ENCODE measurements around the gene NSD1. TPM values are rescaled to one million over a fixed set of nuclear protein-coding genes. Genes with fewer than 3 reads are reported as not detected.
"Not testable (repeated sequence)": the region's sequence is repeated elsewhere in the genome, so short reads cannot be mapped to it uniquely, and the experiment has no call there.

The NSD1 gene
- total RNA-seq, 2 donors from 2014 or later, result 29.8 to 32.0 TPM

DNA sequence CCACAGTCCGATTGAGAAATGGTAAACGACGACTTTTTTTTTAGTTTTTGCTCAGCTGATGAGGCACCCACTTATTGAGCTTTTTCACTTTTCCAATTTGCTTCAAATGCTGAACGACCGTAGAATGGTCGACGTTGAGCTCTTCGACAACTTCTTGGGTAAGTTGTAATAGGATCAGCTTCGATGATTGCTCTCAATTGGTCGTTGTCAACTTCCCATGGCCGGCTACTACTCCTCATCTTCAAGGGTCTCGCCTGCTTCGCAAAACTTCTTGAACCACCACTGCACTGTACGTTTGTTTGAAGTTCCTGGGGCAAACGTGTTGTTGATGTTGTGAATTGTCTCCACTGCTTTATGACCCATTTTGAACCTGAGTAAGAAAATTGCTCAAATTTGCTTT lies 35.7 kb downstream of the NSD1 start:
- no peak for TF ChIP-seq POLR2A (IDR thresholded peaks at IDR 0.05)
- TF ChIP-seq, protein P1, sequence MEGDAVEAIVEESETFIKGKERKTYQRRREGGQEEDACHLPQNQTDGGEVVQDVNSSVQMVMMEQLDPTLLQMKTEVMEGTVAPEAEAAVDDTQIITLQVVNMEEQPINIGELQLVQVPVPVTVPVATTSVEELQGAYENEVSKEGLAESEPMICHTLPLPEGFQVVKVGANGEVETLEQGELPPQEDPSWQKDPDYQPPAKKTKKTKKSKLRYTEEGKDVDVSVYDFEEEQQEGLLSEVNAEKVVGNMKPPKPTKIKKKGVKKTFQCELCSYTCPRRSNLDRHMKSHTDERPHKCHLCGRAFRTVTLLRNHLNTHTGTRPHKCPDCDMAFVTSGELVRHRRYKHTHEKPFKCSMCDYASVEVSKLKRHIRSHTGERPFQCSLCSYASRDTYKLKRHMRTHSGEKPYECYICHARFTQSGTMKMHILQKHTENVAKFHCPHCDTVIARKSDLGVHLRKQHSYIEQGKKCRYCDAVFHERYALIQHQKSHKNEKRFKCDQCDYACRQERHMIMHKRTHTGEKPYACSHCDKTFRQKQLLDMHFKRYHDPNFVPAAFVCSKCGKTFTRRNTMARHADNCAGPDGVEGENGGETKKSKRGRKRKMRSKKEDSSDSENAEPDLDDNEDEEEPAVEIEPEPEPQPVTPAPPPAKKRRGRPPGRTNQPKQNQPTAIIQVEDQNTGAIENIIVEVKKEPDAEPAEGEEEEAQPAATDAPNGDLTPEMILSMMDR (IDR thresholded peaks at IDR 0.05), result no peak
- H3K9me3 ChIP-seq, result no peaks in the 10 kb centered on the region
- WGBS, 2 donors, result 91% methylated on average over 15 of the region's 15 CpGs
- H3K27ac ChIP-seq, result no peak overlapping the region
- H3K27me3 ChIP-seq, result no peaks in the 10 kb centered on the region
- intact Hi-C loops (cut with DNase I), result no loop called here
- no peak for ATAC-seq
- H3K36me3 ChIP-seq (replicated peaks in 1 of 2; ENCODE audit: insufficient read depth in 1 of 2, low read depth in 2 of 2), result no peaks in the 10 kb centered on the region
- H3K4me1 ChIP-seq, result no peaks in the 10 kb centered on the region
- no peak for DNase-seq
- no peak overlapping the region for H3K4me3 ChIP-seq

- intact Hi-C loops (cut with DNase I), result no loop called here
- no peak for ATAC-seq
- Histone ChIP-seq H3K36me3 (replicated peaks in 1 of 2; ENCODE audit: insufficient read depth in 1 of 2, low read depth in 2 of 2) (no peaks in the 10 kb centered on the region), H3K9me3 (no peaks in the 10 kb centered on the region), H3K4me3 (no peak overlapping the region), H3K4me1 (no peaks in the 10 kb centered on the region), H3K27ac (no peak overlapping the region), H3K27me3 (no peaks in the 10 kb centered on the region)
- DNase-seq, result no peak
- TF ChIP-seq, protein P1 (IDR thresholded peaks at IDR 0.05), result no peak
- TF ChIP-seq POLR2A (IDR thresholded peaks at IDR 0.05), result no peak
- 80 to 83% methylated on average over 2 of the region's 2 CpGs for WGBS, 2 donors
Observed at GRCh38 chr5:177171961-177172360, 38.4 kb downstream of the NSD1 start.

- no peak for DNase-seq
- intact Hi-C loops (cut with DNase I), result no loop called here
- peaks cover 15% of the 10 kb centered on the region for H3K4me1 ChIP-seq
- no peaks in the 10 kb centered on the region for H3K27me3 ChIP-seq
- no peaks in the 10 kb centered on the region for H3K36me3 ChIP-seq (replicated peaks in 1 of 2; ENCODE audit: insufficient read depth in 1 of 2, low read depth in 2 of 2)
- H3K9me3 ChIP-seq, result no peaks in the 10 kb centered on the region
- WGBS, 2 donors, result 94 to 97% methylated on average over 4 of the region's 4 CpGs
- TF ChIP-seq, protein P1 (IDR thresholded peaks at IDR 0.05), result no peak
- TF ChIP-seq POLR2A (IDR thresholded peaks at IDR 0.05), result no peak
- no peak for ATAC-seq
- no peak overlapping the region for H3K4me3 ChIP-seq
- H3K27ac ChIP-seq, result no peak overlapping the region
Observed at GRCh38 chr5:177175336-177175735, 41.8 kb downstream of the NSD1 start.

DNA sequence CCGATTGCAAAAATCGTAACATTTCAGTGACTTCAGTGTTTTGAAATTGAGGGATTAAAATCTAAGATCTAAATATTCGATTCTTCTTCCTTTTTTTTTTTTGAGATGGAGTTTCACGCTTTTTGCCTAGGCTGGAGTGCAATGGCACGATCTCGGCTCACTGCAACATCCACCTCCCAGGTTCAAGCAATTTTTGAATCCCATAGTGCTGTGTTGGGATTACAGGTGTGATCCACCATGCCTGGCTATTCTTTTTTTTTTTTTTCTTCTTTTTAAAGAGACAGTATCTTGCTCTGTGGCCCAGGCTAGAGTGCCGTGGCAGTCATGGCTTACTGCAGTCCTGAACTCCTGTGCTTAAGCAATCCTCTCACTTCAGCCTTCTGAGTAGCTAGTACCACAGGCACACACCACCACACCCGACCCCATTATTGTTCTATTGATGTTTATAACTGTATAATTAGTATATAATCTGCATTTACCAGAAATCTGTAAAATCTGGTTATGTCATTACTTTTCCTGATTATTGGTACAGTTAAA lies 42.7 kb downstream of the NSD1 start:
- Histone ChIP-seq H3K4me3 (no peak overlapping the region), H3K27me3 (no peaks in the 10 kb centered on the region), H3K4me1 (peaks cover 15% of the 10 kb centered on the region), H3K36me3 (replicated peaks in 1 of 2; ENCODE audit: insufficient read depth in 1 of 2, low read depth in 2 of 2) (no peaks in the 10 kb centered on the region), H3K27ac (no peak overlapping the region), H3K9me3 (no peaks in the 10 kb centered on the region)
- 85 to 86% methylated on average over 8 of the region's 8 CpGs for WGBS, 2 donors
- TF ChIP-seq, protein P1 (IDR thresholded peaks at IDR 0.05), result no peak
- TF ChIP-seq POLR2A (IDR thresholded peaks at IDR 0.05), result no peak
- no peak for DNase-seq
- no peak for ATAC-seq
- intact Hi-C loops (cut with DNase I), result no loop called here

DNA sequence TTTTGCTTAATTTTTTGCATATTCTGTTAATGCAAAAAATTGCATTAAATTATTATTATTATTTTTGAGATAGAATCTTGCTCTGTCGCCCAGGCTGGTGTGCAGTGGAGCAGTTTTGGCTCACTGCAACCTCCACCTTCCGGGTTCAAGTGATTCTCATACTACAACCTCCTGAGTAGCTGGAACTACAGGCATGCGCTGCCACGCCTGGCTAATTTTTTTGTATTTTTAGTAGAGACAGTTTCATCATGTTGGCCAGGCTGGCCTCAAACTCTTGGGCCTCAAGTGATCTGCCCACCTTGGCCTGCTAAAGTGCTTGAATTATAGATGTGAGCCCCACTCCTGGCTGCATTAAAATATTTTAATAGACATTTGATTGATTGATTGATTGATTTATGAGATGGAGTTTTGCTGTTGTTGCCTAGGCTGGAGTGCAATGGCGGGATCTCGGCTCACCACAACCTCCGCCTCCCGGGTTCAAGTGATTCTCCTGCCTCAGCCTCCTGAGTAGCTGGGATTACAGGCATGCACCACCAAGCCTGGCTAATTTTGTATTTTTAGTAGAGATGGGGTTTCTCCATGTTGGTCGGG lies 44.4 kb downstream of the NSD1 start:
- H3K9me3 ChIP-seq; H3K27ac ChIP-seq; H3K27me3 ChIP-seq; intact Hi-C loops (cut with DNase I); DNase-seq; ATAC-seq; H3K36me3 ChIP-seq (replicated peaks in 1 of 2; ENCODE audit: insufficient read depth in 1 of 2, low read depth in 2 of 2); H3K4me3 ChIP-seq: not testable (repeated sequence)
- peaks cover 15% of the 10 kb centered on the region for H3K4me1 ChIP-seq
- 91 to 95% methylated on average over 9 of the region's 9 CpGs for WGBS, 2 donors
